GM18502 (cell line): ENCODE measurements around the gene TNFRSF4.
"Not testable (repeated sequence)": the region's sequence is repeated elsewhere in the genome, so short reads cannot be mapped to it uniquely, and the experiment has no call there.

Experiments
- ATAC-seq: cut with Tn5 transposase; IDR thresholded peaks from one replicate; pipeline ENCODE4 v1.9.1; 2021; ENCODE audit warnings: mild to moderate bottlenecking; ENCODE audit not compliant: unreplicated experiment, poor library complexity

The TNFRSF4 gene

GRCh38 chr1:1204998-1205768 is 8.8 kb downstream of the TNFRSF4 start:
- ATAC-seq, result no peak

- no peak for ATAC-seq
Observed at GRCh38 chr1:1204425-1204920, 9.5 kb downstream of the TNFRSF4 start.

- no peak for ATAC-seq
Observed at GRCh38 chr1:1203561-1204424, 10.2 kb downstream of the TNFRSF4 start.

DNA sequence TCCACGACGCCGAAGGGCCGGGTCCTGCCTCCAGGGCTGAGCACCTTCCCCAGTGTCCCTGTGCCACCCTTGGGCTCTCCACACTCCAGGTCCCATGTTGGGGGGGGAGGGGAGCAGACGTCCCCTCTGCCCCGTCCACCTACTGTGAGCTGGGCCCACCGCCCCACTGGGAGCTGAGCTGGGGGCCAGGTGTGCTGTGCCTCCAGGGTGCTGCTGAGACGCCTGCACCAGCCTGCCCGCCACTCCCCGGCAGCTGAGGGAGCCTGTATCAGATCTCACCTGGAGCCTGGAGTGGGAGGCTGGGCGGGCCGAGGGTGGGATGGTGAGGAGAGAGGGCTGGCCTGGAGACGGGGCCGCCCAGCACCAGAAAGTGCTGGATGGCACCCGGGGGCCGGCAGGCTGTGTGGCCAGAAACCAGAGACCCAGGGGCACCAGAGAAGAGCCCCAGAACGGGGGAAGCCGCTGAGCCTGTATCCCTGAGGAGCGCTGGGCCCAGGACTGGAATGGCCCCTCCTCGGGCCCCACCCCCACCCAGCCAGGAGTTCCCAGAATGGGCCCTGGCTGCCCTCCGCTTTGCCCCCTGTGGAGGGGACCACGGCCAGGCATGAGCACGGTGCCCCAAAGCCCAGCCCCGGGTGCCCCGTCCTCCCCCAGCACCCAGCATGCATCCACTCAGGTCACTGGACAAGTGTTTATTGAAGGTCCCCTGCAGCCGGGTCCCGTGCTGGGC is 11.0 kb downstream of the TNFRSF4 start:
- no peak for ATAC-seq

- no peak for ATAC-seq
Observed at GRCh38 chr1:1200876-1201810, 12.8 kb downstream of the TNFRSF4 start.

- ATAC-seq, result no peak
Observed at GRCh38 chr1:1199961-1200875, 13.7 kb downstream of the TNFRSF4 start.

DNA sequence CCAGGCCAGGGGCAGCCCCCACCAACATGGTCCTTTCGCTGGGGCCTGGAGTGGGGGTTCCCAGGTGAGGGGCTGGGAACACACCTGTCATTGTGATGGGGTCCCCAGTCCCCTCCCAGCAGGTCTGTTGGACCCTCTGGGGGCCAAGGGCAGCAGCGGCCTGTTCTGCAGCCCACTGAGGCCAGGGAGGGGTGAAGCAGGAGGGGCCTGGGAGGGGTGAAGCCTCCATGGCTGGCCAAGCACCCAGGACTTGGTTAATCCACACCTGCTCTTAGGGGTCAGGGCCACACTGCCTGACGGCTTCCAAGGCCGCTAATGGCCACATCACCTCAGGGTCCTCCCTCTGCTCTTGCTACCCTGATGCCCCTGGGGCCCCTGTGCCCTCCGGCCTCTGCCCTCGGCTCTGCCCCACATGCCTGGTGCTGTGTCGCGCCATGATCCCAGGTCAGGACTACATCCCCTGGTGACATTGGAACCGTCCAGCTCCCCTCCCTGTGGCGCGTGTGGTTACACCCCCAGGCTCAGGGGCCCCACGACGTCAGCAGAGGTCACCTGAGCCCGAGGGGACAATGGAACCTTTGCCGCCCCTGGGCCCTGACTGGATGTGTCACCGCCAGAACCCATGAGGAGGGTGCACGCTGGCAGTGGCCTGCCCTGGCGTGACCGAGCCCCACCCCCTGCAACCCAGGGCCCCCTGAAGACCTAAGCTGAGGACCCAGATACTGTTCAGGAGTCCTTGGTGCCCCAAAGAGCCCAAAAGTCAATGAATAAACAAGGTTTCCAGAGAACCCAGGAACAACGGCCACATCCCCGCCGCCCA is 14.6 kb downstream of the TNFRSF4 start:
- no peak for ATAC-seq

- ATAC-seq, result no peak
Observed at GRCh38 chr1:1198423-1199140, 15.4 kb downstream of the TNFRSF4 start.

DNA sequence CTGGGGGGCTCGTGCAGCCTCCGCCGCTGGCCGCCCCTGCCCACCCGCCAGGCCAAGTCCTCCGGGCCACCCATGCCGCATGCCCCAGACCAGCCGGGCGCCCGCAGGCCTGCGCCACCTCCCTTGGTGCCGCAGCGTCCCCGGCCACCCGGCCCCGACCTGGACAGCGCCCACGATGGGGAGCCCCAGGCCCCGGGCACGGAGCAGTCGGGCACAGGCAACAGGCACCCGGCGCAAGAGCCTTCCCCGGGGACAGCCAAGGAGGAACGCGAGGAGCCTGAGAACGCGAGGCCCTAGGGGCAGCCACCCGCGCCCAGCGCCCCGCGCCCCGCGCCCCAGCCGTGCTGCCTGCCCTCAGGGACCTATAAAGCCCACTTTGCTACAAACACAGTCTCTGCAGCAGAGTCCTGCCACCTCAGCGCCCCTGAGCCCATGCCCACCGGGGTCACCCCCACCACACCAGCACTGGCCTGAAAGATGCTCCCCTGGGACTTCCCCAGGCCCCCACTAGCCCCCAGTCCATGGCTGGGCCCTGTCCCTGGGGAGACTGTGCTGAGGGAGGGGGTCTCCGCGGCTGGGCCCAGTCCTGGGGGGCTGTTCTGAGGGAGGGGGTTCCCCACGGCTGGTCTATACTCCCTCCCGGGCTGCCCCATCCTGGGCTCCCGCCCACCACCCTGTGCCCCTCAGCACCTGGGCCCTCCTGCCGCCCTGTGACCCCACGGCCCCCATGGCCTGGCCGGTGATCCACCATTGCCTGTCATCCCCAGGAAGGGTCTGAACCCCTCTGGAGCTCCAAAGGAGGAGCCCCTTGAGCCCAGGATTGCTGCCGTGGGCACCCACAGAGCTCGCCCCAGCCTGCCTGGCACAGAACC is 16.2 kb downstream of the TNFRSF4 start:
- ATAC-seq, result no peak

DNA sequence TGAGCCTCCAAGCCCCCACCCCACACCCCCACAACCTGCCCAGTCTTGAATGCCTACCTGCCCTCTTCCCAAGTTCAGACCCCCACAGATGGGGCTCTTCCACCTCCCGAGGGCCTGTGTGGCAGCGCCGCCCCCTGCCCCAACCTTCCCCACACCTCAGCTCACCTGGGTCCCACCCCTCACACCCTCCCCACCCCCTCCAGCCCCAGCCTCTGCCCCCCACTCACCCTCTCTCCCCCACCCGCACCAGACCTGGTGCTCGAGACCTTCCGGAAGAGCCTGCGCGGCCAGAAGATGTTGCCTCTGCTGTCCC is 16.8 kb downstream of the TNFRSF4 start:
- no peak for ATAC-seq

DNA sequence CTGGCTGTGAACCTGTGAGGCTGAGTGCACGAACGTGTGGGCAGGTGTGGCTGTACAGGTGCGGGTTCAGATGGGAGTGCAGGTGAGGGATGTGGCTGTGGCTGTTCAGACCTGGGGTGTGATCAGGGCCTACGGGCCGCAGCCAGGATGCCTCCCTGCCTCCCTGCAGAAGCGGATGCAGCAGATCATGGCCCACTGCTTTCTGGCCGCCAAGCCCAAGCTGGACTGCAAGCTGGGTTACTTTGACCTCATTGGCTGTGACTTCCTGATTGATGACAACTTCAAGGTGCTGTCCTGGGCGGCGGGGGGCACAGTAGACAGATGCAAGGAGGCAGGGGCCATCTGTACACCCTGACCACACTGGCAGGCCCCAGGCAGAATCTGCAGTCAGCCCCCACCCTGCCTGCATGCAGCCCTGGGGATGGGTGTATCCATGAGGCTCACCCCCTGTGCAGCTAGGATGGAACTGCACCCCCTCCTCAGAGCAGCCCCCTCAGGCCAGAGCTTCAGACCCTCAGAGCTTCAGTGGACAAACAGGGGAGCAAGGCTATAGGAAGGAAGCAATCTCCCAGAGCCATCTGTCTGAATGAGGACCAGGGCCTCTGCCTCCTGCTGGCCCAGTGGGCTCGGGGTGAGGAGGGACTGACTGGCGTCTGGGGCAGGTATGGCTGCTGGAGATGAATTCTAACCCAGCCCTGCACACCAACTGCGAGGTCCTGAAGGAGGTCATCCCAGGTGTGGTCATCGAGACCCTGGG is 17.3 kb downstream of the TNFRSF4 start:
- ATAC-seq, result no peak

- ATAC-seq, result not testable (repeated sequence)
Observed at GRCh38 chr1:1195726-1196125, 18.2 kb downstream of the TNFRSF4 start.

DNA sequence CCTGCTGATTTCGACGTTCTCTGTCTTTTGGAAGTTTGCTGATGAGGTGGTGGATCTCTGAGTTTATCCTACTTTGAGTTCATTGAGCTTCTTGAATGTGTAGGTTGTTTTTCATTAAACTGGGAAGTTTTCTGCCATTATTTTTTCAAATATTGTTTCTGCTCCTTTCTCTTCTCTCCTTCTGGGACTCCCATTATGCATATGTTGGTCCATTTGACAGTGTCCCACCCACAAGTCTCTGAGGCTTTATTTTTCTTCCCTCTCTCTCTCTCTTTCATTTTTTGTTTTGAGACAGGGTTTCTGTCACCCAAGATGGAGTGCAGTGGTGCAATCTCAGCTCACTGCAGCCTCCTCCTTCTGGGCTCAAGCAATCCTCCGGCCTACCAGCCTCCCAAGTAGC is 19.2 kb downstream of the TNFRSF4 start:
- ATAC-seq, result no peak

GRCh38 chr1:1191734-1192133 is 22.2 kb downstream of the TNFRSF4 start:
- no peak for ATAC-seq

DNA sequence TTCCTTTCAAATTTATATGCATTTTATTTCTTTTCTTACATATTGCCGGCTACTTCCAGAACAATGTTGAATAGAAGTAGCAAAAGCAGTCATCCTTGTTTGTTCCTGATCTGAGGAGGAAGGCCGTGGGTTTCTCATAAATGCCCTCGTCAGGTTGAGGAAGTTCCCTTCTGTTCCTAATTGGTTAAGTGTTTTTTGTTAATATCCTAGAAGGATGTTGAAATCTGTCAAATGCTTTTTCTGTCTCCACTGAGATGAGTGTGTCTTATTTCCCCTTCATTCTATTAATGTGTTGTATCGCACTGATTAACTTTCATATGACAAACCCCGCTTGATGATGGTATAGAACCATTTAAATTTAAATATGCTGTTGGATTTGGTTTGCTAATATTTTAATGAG is 24.8 kb downstream of the TNFRSF4 start:
- ATAC-seq, result no peak

GRCh38 chr1:1187938-1188337 is 26.0 kb downstream of the TNFRSF4 start:
- ATAC-seq, result no peak
